WTC11 (cell line): ENCODE measurements around the gene CRY2.

Source experiments
- CREM ChIP-seq: sonication (generic); formaldehyde crosslinking; IDR thresholded peaks from 2 replicates; pipeline ENCODE4 v1.8.1; 2022; ENCODE audit warnings: mild to moderate bottlenecking, missing genetic modification reagents, moderate library complexity
- NR1H2 ChIP-seq: sonication (generic); formaldehyde crosslinking; IDR thresholded peaks from 2 replicates; pipeline ENCODE4 v1.9.0; 2021; ENCODE audit warnings: mild to moderate bottlenecking, moderate library complexity, missing genetic modification reagents
- SOX15 ChIP-seq: fragments of 250-450 bp; sonication (Bioruptor Pico); IDR thresholded peaks from 2 replicates; pipeline ENCODE4 v1.9.0; 2021; ENCODE audit warnings: mild to moderate bottlenecking
- TEAD4 ChIP-seq: sonication (generic); formaldehyde crosslinking; IDR thresholded peaks from 2 replicates; pipeline ENCODE4 v1.8.0; 2022; ENCODE audit warnings: mild to moderate bottlenecking, missing genetic modification reagents
- ZBTB43 ChIP-seq: sonication (generic); formaldehyde crosslinking; IDR thresholded peaks from 2 replicates; pipeline ENCODE4 v1.8.1; 2023; ENCODE audit warnings: mild to moderate bottlenecking, missing genetic modification reagents
- ZNF138 ChIP-seq: sonication (generic); formaldehyde crosslinking; conservative IDR thresholded peaks from 2 replicates; pipeline ENCODE4 v1.8.1; 2022; ENCODE audit warnings: mild to moderate bottlenecking, moderate library complexity, missing genetic modification reagents
- ZNF263 ChIP-seq: sonication (generic); formaldehyde crosslinking; IDR thresholded peaks from 2 replicates; pipeline ENCODE4 v1.8.1; 2022; ENCODE audit warnings: low read depth, mild to moderate bottlenecking, moderate library complexity, missing genetic modification reagents
- ZNF416 ChIP-seq: fragments of 250-450 bp; sonication (Bioruptor Pico); IDR thresholded peaks from 2 replicates; pipeline ENCODE4 v1.9.0; 2021; ENCODE audit warnings: mild to moderate bottlenecking, inconsistent platforms
- ZNF423 ChIP-seq: fragments of 250-450 bp; sonication (Bioruptor Pico); IDR thresholded peaks from 2 replicates; pipeline ENCODE4 v2.1.2; 2022; ENCODE audit warnings: mild to moderate bottlenecking, moderate library complexity
- TF ChIP-seq, protein P1 (sequence below): fragments of 200-600 bp; IDR thresholded peaks from 2 replicates; pipeline ENCODE4 v1.8.0; 2022; ENCODE audit warnings: antibody characterized with exemption
- TF ChIP-seq, protein P2 (sequence below): sonication (generic); formaldehyde crosslinking; IDR thresholded peaks from 2 replicates; pipeline ENCODE4 v1.8.1; 2022; ENCODE audit warnings: low read depth, missing genetic modification reagents, borderline replicate concordance

- TF ChIP-seq, protein P1, sequence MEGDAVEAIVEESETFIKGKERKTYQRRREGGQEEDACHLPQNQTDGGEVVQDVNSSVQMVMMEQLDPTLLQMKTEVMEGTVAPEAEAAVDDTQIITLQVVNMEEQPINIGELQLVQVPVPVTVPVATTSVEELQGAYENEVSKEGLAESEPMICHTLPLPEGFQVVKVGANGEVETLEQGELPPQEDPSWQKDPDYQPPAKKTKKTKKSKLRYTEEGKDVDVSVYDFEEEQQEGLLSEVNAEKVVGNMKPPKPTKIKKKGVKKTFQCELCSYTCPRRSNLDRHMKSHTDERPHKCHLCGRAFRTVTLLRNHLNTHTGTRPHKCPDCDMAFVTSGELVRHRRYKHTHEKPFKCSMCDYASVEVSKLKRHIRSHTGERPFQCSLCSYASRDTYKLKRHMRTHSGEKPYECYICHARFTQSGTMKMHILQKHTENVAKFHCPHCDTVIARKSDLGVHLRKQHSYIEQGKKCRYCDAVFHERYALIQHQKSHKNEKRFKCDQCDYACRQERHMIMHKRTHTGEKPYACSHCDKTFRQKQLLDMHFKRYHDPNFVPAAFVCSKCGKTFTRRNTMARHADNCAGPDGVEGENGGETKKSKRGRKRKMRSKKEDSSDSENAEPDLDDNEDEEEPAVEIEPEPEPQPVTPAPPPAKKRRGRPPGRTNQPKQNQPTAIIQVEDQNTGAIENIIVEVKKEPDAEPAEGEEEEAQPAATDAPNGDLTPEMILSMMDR, result no peak
- TF ChIP-seq ZNF423, result no peak
- TF ChIP-seq TEAD4, result no peak
- no peak for TF ChIP-seq SOX15 (CRISPR knock-in tag)
- TF ChIP-seq ZNF416 (CRISPR knock-in tag), result no peak
- no peak for TF ChIP-seq ZBTB43 (CRISPR knock-in tag)
- TF ChIP-seq, protein P2, sequence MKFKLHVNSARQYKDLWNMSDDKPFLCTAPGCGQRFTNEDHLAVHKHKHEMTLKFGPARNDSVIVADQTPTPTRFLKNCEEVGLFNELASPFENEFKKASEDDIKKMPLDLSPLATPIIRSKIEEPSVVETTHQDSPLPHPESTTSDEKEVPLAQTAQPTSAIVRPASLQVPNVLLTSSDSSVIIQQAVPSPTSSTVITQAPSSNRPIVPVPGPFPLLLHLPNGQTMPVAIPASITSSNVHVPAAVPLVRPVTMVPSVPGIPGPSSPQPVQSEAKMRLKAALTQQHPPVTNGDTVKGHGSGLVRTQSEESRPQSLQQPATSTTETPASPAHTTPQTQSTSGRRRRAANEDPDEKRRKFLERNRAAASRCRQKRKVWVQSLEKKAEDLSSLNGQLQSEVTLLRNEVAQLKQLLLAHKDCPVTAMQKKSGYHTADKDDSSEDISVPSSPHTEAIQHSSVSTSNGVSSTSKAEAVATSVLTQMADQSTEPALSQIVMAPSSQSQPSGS (CRISPR knock-in tag), result no peak
- TF ChIP-seq NR1H2 (CRISPR knock-in tag), result no peak
- TF ChIP-seq CREM (CRISPR knock-in tag), result no peak
- TF ChIP-seq ZNF138 (CRISPR knock-in tag), result no peak
- TF ChIP-seq ZNF263 (CRISPR knock-in tag), result no peak
Observed at GRCh38 chr11:45812581-45813548, 34.4 kb upstream of the CRY2 start.
